GM12878 (cell line): ENCODE data around the gene ACSF3. TPM values are rescaled to one million over a fixed set of nuclear protein-coding genes. Genes with fewer than 3 reads are reported as not detected.
A peak's percentile ranks its signal among the peaks of the same experiment; 100 is the strongest.

Source experiments
- ATAC-seq: fragments of 200-7000 bp; cut with Tn5 transposase; 3 replicates; pipeline ENCODE4 v1.9.1; 2020; ENCODE audit warnings: mild to moderate bottlenecking, moderate library complexity
- BruUV-seq: library from RNA; stranded (reverse); fragments of 400-500 nt; replicated peaks from 2 replicates; lab custom pipeline; 2021; lab: Mats Ljungman, UMichigan
- CTCF ChIA-PET: fragments of 300-600 bp; sonication (Branson Sonifier 250); formaldehyde crosslinking; extraction: SDS; loops from one replicate; lab custom pipeline; 2021; ENCODE audit warnings: inconsistent platforms; lab: Yijun Ruan, JAX
- POLR2A ChIA-PET: fragments of 350-600 bp; formaldehyde crosslinking; extraction: SDS; loops from one replicate; lab custom pipeline; 2021; ENCODE audit warnings: inconsistent platforms; lab: Charles Lee
- RAD21 ChIA-PET: fragments of 300-600 bp; sonication (Branson Sonifier 250); formaldehyde crosslinking; loops from one replicate; lab custom pipeline; 2023; ENCODE audit warnings: antibody characterized with exemption; ENCODE audit not compliant: unreplicated experiment; lab: Charles Lee
- SMC1A ChIA-PET: fragments of 300-600 bp; sonication (Branson Sonifier 250); formaldehyde crosslinking; loops from one replicate; lab custom pipeline; 2023; ENCODE audit not compliant: unreplicated experiment, uncharacterized antibody; lab: Charles Lee
- DNase-seq: peaks from one replicate; pipeline ENCODE4 v3.0.0-alpha.2; 2011; ENCODE audit warnings: low read depth, low spot score
- FAIRE-seq: peaks from 3 replicates; lab custom pipeline; 2011; peaks lifted over from hg19 to GRCh38; lab: Jason Lieb, UNC
- H2AFZ ChIP-seq: 2 replicates; pipeline ENCODE4 v1.6.0; 2011; ENCODE audit warnings: low read depth, low read length, control low read depth; ENCODE audit not compliant: control insufficient read depth
- H3K27ac ChIP-seq: 2 replicates; pipeline ENCODE4 v1.5.1; 2011; ENCODE audit warnings: control low read depth; ENCODE audit not compliant: control insufficient read depth, insufficient read depth
- H3K27me3 ChIP-seq, 2 experiments: replicated peaks in 1 of 2; 2 replicates each; pipeline versions ENCODE4 v1.6.0 to v1.6.1; 2011; ENCODE audit warnings: low read length in 1 of 2; ENCODE audit not compliant: control insufficient read depth in 2 of 2, insufficient read depth in 2 of 2
- H3K36me3 ChIP-seq, 2 experiments: 2 replicates each; pipeline ENCODE4 v1.5.1; 2011; ENCODE audit warnings: low read length in 1 of 2; ENCODE audit not compliant: control insufficient read depth in 2 of 2, insufficient read depth in 2 of 2
- H3K4me1 ChIP-seq: 2 replicates; pipeline ENCODE4 v1.6.1; 2011; ENCODE audit warnings: mild to moderate bottlenecking, low read length, moderate library complexity, mixed read lengths; ENCODE audit not compliant: control insufficient read depth, insufficient read depth
- H3K4me2 ChIP-seq: 2 replicates; pipeline ENCODE4 v1.6.0; 2011; ENCODE audit warnings: control low read depth; ENCODE audit not compliant: control insufficient read depth, insufficient read depth
- H3K4me3 ChIP-seq: fragments of 200-600 bp; sonication (generic); 2 replicates; pipeline ENCODE4 v1.5.1; 2016
- H3K79me2 ChIP-seq: 2 replicates; pipeline ENCODE4 v1.6.0; 2011; ENCODE audit warnings: low read length; ENCODE audit not compliant: control insufficient read depth, insufficient read depth
- H3K9ac ChIP-seq: 2 replicates; pipeline ENCODE4 v1.8.0; 2011; ENCODE audit warnings: low read length, control low read depth, mixed read lengths; ENCODE audit not compliant: control insufficient read depth, insufficient read depth
- H3K9me3 ChIP-seq: replicated peaks from 3 replicates; pipeline ENCODE4 v1.5.1; 2011; ENCODE audit warnings: mild to moderate bottlenecking, low read length; ENCODE audit not compliant: control insufficient read depth, insufficient read depth
- H4K20me1 ChIP-seq: 2 replicates; pipeline ENCODE4 v1.6.0; 2011; ENCODE audit not compliant: control insufficient read depth, insufficient read depth
- ATF7 ChIP-seq: fragments of 450-650 bp; IDR thresholded peaks from 2 replicates; pipeline ENCODE4 v1.6.1; 2016; ENCODE audit warnings: low read depth, mild to moderate bottlenecking
- EGR1 ChIP-seq, 2 experiments: IDR thresholded peaks; 1 replicate in 1 of 2; 2 replicates in 1 of 2; pipeline ENCODE4 v1.6.1; 2011 to 2012; ENCODE audit warnings: low read depth in 2 of 2, low read length in 2 of 2, borderline replicate concordance in 1 of 2, mild to moderate bottlenecking in 1 of 2, moderate library complexity in 1 of 2
- IKZF1 ChIP-seq: fragments of 450-650 bp; conservative IDR thresholded peaks from 2 replicates; pipeline ENCODE4 v1.6.1; 2017; ENCODE audit warnings: antibody characterized with exemption, mild to moderate bottlenecking
- MTA3 ChIP-seq: IDR thresholded peaks from 2 replicates; pipeline ENCODE4 v1.6.1; 2012; ENCODE audit warnings: low read length, inconsistent platforms, borderline replicate concordance
- NBN ChIP-seq: fragments of 450-650 bp; IDR thresholded peaks from 2 replicates; pipeline ENCODE4 v1.6.1; 2016
- PML ChIP-seq: IDR thresholded peaks from 2 replicates; pipeline ENCODE4 v1.6.1; 2012; ENCODE audit warnings: low read length, inconsistent platforms
- SIN3A ChIP-seq: IDR thresholded peaks from 2 replicates; pipeline ENCODE4 v1.6.1; 2012; ENCODE audit warnings: low read depth, low read length, improper control_type of control experiment
- STAT3 ChIP-seq: IDR thresholded peaks from 2 replicates; pipeline ENCODE4 v1.6.1; 2011; ENCODE audit warnings: low read depth, low read length, improper control_type of control experiment
- WGBS: methylation state at CpG from one replicate; pipeline ENCODE4 v1.1.6; 2016; ENCODE audit warnings: low lambda C conversion rate; ENCODE audit not compliant: insufficient replicate concordance, insufficient coverage; ENCODE audit errors: missing lambda C conversion rate; 5-methylcytosine and 5-hydroxymethylcytosine counted together
- in situ Hi-C: fragments of 300-500 bp; cut with MboI; formaldehyde crosslinking; loops from 9 replicates; pipeline ENCODE4 v1.14.3; 2018; ENCODE audit warnings: mixed read lengths
- intact Hi-C: fragments of 100-400 bp; cut with micrococcal nuclease; formaldehyde crosslinking; loops from one replicate; pipeline ENCODE4 v1.14.2; 2022; ENCODE audit not compliant: unreplicated experiment
- polyA plus RNA-seq, 11 experiments: library from polyadenylated mRNA; depleted of rRNA in 4 of 11; unstranded in 6 of 11; stranded (reverse) in 5 of 11; fragments of >200 nt; fragmentation: Nextera tagmentation in 4 of 11; fragmentation: Illumina TruSeq in 1 of 11; extraction: Ambion mirVana in 4 of 11; extraction: Trizol in 1 of 11; gene quantifications; 1 replicate in 1 of 11; 2 replicates in 10 of 11; pipeline versions ENCODE4 v1.2.1 to v1.2.3, GENCODE V29; 2011 to 2016; ENCODE audit warnings: inconsistent platforms in 2 of 11, missing spikeins in 2 of 11, low read depth in 1 of 11
- total RNA-seq, 4 experiments: library from RNA; depleted of rRNA in 3 of 4; stranded (reverse); fragments of >200 nt in 3 of 4; fragmentation: Illumina TruSeq in 1 of 4; extraction: Trizol in 1 of 4; gene quantifications; 2 replicates each; pipeline versions ENCODE4 v1.2.1 to v1.2.3, GENCODE V29; 2013 to 2021
- TF ChIP-seq, protein P1 (sequence below): fragments of 150-350 bp; IDR thresholded peaks from 2 replicates; pipeline ENCODE4 v1.6.1; 2016; ENCODE audit warnings: low read depth, low read length
- TF ChIP-seq, protein P2 (sequence below): IDR thresholded peaks from 2 replicates; pipeline ENCODE4 v1.6.1; 2012; ENCODE audit warnings: low read depth, low read length, improper control_type of control experiment
- TF ChIP-seq, protein P3 (sequence below): fragments of 450-650 bp; IDR thresholded peaks from 2 replicates; pipeline ENCODE4 v1.6.1; 2016; ENCODE audit warnings: mild to moderate bottlenecking, moderate library complexity, borderline replicate concordance
- TF ChIP-seq, protein P4 (sequence below): fragments of 450-650 bp; IDR thresholded peaks from 2 replicates; pipeline ENCODE4 v1.6.1; 2017; ENCODE audit warnings: low read depth, mild to moderate bottlenecking, moderate library complexity

Gene ACSF3
- total and polyA plus RNA-seq, 10 of the 15 experiments (the other 5 are each of a cell fraction or from before 2014, with no cell fraction given): 1.0 to 44.4 (median 25.8) TPM

DNA sequence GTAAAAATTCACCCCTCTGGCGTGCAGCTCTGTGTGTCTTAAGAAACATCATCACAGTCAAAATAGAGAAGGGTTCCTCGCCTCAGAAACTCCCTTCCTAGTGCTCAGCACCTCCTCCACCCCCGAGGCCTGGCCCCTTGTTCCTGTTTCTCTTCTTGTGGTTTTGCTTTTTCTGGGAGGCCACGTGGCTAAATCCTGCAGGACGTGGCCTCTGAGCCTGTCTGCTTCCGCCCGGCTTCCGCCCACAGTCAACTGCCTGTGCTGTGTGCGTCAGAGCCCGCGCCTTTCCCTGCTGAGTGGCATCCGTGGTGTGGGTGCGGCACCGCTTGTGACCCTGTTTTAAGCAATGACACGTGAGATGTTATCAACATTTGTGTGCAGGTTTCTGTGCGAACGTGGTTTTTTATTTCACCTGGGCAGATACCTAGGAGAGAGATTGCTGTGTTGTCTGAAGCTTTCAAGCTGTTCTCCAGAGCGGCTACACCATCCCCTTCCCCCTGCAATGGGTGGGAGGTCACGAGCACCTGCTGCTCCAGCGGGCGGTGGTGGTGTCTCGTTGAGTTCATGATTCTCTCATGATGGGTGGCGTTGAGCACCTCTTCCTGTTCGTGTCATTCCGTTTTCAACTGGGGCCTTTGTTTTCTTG lies 21.7 kb downstream of the ACSF3 start:
- peaks cover 14 to 23% of the 10 kb centered on the region in 2 experiments; a peak in 3 of 4 replicates for H3K36me3 ChIP-seq
- in situ Hi-C loops: no loop called here
- TF ChIP-seq, protein P1, sequence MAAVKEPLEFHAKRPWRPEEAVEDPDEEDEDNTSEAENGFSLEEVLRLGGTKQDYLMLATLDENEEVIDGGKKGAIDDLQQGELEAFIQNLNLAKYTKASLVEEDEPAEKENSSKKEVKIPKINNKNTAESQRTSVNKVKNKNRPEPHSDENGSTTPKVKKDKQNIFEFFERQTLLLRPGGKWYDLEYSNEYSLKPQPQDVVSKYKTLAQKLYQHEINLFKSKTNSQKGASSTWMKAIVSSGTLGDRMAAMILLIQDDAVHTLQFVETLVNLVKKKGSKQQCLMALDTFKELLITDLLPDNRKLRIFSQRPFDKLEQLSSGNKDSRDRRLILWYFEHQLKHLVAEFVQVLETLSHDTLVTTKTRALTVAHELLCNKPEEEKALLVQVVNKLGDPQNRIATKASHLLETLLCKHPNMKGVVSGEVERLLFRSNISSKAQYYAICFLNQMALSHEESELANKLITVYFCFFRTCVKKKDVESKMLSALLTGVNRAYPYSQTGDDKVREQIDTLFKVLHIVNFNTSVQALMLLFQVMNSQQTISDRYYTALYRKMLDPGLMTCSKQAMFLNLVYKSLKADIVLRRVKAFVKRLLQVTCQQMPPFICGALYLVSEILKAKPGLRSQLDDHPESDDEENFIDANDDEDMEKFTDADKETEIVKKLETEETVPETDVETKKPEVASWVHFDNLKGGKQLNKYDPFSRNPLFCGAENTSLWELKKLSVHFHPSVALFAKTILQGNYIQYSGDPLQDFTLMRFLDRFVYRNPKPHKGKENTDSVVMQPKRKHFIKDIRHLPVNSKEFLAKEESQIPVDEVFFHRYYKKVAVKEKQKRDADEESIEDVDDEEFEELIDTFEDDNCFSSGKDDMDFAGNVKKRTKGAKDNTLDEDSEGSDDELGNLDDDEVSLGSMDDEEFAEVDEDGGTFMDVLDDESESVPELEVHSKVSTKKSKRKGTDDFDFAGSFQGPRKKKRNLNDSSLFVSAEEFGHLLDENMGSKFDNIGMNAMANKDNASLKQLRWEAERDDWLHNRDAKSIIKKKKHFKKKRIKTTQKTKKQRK: no peak
- TF ChIP-seq IKZF1 (peak; percentile 98), NBN (peak; percentile 63; the same call in 1 of the 2 replicates), STAT3 (0 out of 2 replicates have a peak, but pooled peaks have one; percentile 46), ATF7 (peak; percentile 44; the same call in 1 of the 2 replicates), MTA3 (no peak; the same call in 1 of the 2 replicates), PML (no peak), SIN3A (peak; percentile 64; the same call in 1 of the 2 replicates), EGR1 (IDR thresholded peaks at IDR 0.05; ENCODE audit: borderline replicate concordance in 1 of 2, low read depth in 2 of 2, low read length in 2 of 2) (peak in 1 of 2 experiments; percentile 41; a peak in 1 of 3 replicates)
- TF ChIP-seq, protein P2, sequence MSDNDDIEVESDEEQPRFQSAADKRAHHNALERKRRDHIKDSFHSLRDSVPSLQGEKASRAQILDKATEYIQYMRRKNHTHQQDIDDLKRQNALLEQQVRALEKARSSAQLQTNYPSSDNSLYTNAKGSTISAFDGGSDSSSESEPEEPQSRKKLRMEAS: peak; percentile 78
- TF ChIP-seq, protein P3, sequence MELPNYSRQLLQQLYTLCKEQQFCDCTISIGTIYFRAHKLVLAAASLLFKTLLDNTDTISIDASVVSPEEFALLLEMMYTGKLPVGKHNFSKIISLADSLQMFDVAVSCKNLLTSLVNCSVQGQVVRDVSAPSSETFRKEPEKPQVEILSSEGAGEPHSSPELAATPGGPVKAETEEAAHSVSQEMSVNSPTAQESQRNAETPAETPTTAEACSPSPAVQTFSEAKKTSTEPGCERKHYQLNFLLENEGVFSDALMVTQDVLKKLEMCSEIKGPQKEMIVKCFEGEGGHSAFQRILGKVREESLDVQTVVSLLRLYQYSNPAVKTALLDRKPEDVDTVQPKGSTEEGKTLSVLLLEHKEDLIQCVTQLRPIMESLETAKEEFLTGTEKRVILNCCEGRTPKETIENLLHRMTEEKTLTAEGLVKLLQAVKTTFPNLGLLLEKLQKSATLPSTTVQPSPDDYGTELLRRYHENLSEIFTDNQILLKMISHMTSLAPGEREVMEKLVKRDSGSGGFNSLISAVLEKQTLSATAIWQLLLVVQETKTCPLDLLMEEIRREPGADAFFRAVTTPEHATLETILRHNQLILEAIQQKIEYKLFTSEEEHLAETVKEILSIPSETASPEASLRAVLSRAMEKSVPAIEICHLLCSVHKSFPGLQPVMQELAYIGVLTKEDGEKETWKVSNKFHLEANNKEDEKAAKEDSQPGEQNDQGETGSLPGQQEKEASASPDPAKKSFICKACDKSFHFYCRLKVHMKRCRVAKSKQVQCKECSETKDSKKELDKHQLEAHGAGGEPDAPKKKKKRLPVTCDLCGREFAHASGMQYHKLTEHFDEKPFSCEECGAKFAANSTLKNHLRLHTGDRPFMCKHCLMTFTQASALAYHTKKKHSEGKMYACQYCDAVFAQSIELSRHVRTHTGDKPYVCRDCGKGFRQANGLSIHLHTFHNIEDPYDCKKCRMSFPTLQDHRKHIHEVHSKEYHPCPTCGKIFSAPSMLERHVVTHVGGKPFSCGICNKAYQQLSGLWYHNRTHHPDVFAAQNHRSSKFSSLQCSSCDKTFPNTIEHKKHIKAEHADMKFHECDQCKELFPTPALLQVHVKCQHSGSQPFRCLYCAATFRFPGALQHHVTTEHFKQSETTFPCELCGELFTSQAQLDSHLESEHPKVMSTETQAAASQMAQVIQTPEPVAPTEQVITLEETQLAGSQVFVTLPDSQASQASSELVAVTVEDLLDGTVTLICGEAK: no peak
- TF ChIP-seq, protein P4, sequence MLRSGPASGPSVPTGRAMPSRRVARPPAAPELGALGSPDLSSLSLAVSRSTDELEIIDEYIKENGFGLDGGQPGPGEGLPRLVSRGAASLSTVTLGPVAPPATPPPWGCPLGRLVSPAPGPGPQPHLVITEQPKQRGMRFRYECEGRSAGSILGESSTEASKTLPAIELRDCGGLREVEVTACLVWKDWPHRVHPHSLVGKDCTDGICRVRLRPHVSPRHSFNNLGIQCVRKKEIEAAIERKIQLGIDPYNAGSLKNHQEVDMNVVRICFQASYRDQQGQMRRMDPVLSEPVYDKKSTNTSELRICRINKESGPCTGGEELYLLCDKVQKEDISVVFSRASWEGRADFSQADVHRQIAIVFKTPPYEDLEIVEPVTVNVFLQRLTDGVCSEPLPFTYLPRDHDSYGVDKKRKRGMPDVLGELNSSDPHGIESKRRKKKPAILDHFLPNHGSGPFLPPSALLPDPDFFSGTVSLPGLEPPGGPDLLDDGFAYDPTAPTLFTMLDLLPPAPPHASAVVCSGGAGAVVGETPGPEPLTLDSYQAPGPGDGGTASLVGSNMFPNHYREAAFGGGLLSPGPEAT: peak; percentile 92

More for the DNA sequence above, 21.7 kb downstream of the ACSF3 start:
- Histone ChIP-seq H4K20me1 (no peaks in the 10 kb centered on the region), H2AFZ (peak overlapping the region; percentile 40; the same call in 1 of the 2 replicates), H3K4me3 (peak overlapping the region; percentile 67; the same call in 1 of the 2 replicates), H3K9me3 (no peaks in the 10 kb centered on the region), H3K27ac (peak overlapping the region; percentile 76), H3K9ac (peak overlapping the region; percentile 65; the same call in 1 of the 2 replicates), H3K27me3 (no peaks in the 10 kb centered on the region), H3K79me2 (no peaks in the 10 kb centered on the region; the same call in 1 of the 2 replicates), H3K4me1 (peaks cover 32% of the 10 kb centered on the region), H3K4me2 (peak overlapping the region; percentile 98)
- ATAC-seq: peak; percentile 82
- CTCF ChIA-PET: no interaction called here
- 9% methylated on average over 25 of the region's 25 CpGs for WGBS
- intact Hi-C loops: no loop called here
- RAD21 ChIA-PET: interaction anchor here (0.6 to 2.1 kb wide), 6 partner anchors 15 to 174 kb away, joined by 3 to 5 read pairs (median 3); partner anchors contain the start of gene ACSF3
- POLR2A ChIA-PET: interaction anchor here (1.5 to 1.6 kb wide), 2 partner anchors 21 to 88 kb away, joined by 3 to 4 read pairs; no protein-coding TSS in a partner anchor
- no TSS peak for BruUV-seq
- FAIRE-seq: peak; percentile 47
- DNase-seq: peak; percentile 67
- SMC1A ChIA-PET: interaction anchor here (0.5 to 1.8 kb wide), 5 partner anchors 16 to 173 kb away, joined by 3 to 9 read pairs (median 3); no protein-coding TSS in a partner anchor
